Astrocyte of the hippocampus (primary cell): ENCODE data around the gene PGA5.
"Not testable (repeated sequence)": the region's sequence is repeated elsewhere in the genome, so short reads cannot be mapped to it uniquely, and the experiment has no call there.

ENCODE experiments used
- DNase-seq: peaks from one replicate; pipeline ENCODE4 v3.0.0; 2011; ENCODE audit warnings: low read depth, low spot score

PGA5 gene

GRCh38 chr11:61226457-61227137, 14.4 kb upstream of the PGA5 start:
- DNase-seq, result not testable (repeated sequence)

- not testable (repeated sequence) for DNase-seq
Measured at GRCh38 chr11:61229458-61229857, 11.5 kb upstream of the PGA5 start.

GRCh38 chr11:61231033-61231432, 9.9 kb upstream of the PGA5 start:
- DNase-seq, result not testable (repeated sequence)

- DNase-seq, result not testable (repeated sequence)
Measured at GRCh38 chr11:61231585-61231984, 9.4 kb upstream of the PGA5 start.

DNA sequence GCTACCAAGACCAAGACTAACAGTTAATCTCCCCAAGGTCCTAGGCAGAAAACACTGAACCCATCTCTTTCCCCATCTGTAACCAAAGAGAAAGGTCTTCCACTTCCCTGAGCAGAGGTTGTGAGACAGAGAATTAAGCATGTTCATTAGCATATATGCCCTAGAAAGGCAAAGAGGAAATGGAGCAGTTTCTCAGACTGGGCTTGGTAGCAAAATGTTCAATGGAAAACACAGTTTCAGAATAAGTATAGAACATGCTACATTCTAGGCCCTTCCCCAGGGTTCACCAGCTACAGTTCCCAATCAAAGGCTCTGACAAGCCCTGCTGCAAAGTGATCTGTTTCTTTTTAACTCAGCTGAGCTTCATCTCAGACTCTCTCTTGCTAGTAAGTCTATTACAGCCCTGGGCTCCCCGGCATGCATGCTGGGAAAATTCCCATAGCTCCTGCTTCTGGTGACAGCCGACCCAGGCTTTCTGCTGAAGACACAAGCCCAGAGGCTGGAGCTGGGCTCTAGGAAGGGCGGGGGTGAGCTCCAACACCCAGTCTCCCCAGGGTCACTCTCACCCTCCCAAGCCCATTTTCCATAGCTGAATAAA, 8.3 kb upstream of the PGA5 start:
- not testable (repeated sequence) for DNase-seq

GRCh38 chr11:61237130-61237529, 3.8 kb upstream of the PGA5 start:
- not testable (repeated sequence) for DNase-seq

- DNase-seq, result not testable (repeated sequence)
Measured at GRCh38 chr11:61240288-61240687, 687 bp upstream of the PGA5 start.

GRCh38 chr11:61241526-61241925, 551 bp downstream of the PGA5 start:
- DNase-seq, result not testable (repeated sequence)

- not testable (repeated sequence) for DNase-seq
Measured at GRCh38 chr11:61245284-61245964, 4.4 kb downstream of the PGA5 start.

GRCh38 chr11:61248071-61248470, 7.1 kb downstream of the PGA5 start:
- DNase-seq, result not testable (repeated sequence)

- DNase-seq, result not testable (repeated sequence)
Measured at GRCh38 chr11:61249201-61249600, 8.2 kb downstream of the PGA5 start.

DNA sequence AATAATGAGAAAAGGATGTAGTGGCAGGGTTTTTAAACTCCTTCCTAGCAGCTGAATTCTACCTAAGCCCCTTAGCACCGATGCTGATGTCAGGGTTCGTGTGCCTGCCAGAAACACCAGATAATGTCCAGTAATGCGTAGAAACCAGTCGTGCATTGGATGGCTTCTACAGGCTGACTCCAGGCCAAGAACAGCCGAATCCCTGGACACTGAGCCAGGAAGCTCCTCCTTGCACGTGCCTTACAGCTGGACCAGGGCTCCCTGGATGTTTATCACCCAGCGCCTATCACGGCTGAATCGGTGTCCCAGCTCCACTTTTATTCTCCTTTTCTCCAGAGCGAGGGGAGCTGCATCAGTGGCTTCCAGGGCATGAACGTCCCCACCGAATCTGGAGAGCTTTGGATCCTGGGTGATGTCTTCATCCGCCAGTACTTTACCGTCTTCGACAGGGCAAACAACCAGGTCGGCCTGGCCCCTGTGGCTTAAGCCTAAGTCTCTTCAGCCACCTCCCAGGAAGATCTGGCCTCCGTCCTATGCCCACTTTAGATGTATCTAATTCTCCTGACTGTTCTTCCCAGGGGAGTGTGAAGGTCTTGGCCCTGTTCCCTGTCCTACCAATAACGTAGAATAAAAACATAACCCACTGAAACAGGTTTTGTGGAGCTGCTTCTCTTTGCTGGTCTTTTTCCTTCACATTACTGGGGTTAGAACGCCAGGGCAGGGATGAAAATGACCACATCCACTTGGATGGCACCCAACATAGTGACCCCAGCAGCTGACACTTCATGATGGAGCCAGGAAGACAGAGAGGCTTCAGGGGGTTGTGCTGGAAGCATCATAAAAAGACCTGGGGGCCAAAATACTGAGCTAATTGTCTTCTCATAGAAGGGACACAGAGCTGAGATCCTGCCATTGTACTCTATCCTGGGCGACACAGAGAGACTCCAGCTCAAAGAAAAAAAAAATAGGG, 10.1 kb downstream of the PGA5 start:
- DNase-seq, result not testable (repeated sequence)

- not testable (repeated sequence) for DNase-seq
Measured at GRCh38 chr11:61252332-61252731, 11.4 kb downstream of the PGA5 start.

GRCh38 chr11:61254403-61255025, 13.5 kb downstream of the PGA5 start:
- DNase-seq, result peak; percentile 72

GRCh38 chr11:61256710-61257482, 15.9 kb downstream of the PGA5 start:
- DNase-seq, result no peak

GRCh38 chr11:61258546-61258945, 17.6 kb downstream of the PGA5 start:
- no peak for DNase-seq

DNA sequence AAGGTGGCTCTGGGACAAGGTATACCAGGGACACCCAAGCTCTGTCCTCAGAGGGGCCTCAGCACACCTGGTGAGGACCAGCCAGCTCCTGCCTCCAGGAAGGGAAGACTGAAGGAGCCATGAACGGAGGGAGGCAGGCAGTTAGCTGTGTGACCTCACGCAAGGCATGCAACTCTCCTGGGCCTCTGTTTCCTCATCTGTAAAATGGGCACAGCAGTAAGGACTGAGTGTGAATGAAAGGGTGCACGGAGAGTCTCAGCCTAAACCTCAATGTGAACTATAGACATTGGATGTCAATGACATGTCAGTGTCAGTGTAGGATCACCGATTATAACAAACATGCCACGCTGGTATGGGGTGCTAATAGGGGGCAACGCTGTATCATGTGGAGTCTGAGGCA, 18.4 kb downstream of the PGA5 start:
- no peak for DNase-seq

- DNase-seq, result no peak
Measured at GRCh38 chr11:61264371-61264770, 23.4 kb downstream of the PGA5 start.

GRCh38 chr11:61264795-61265194, 23.8 kb downstream of the PGA5 start:
- no peak for DNase-seq

GRCh38 chr11:61265357-61265756, 24.4 kb downstream of the PGA5 start:
- no peak for DNase-seq
